HL-60 (cell line): ENCODE results near the gene CCL11.

Experiments
- DNase-seq, 2 experiments: peaks; one replicate each; pipeline ENCODE4 v3.0.0-alpha.2; 2010 to 2020; ENCODE audit warnings: low read depth in 1 of 2, low spot score in 1 of 2
- H3K27ac ChIP-seq: fragments of 250-450 bp; sonication (Bioruptor Pico); replicated peaks from 2 replicates; pipeline ENCODE4 v1.5.1; 2020; ENCODE audit warnings: mild to moderate bottlenecking, moderate library complexity
- H3K27me3 ChIP-seq: fragments of 250-450 bp; sonication (Bioruptor Pico); 2 replicates; pipeline ENCODE4 v1.5.1; 2021; ENCODE audit warnings: mild to moderate bottlenecking, moderate library complexity; ENCODE audit not compliant: insufficient read depth, poor library complexity, severe bottlenecking
- H3K4me3 ChIP-seq: replicated peaks from 2 replicates; pipeline ENCODE4 v1.5.1; 2011; ENCODE audit warnings: mild to moderate bottlenecking, control low read depth, low read length; ENCODE audit not compliant: insufficient read depth
- CTCF ChIP-seq: IDR thresholded peaks from one replicate; pipeline ENCODE4 v1.5.1; 2011; ENCODE audit warnings: low read length, control low read depth, inconsistent platforms; ENCODE audit not compliant: insufficient read depth
- GABPA ChIP-seq: IDR thresholded peaks from 2 replicates; pipeline ENCODE4 v1.6.1; 2012; ENCODE audit warnings: low read depth
- POLR2AphosphoS5 ChIP-seq: IDR thresholded peaks from 2 replicates; pipeline ENCODE4 v1.6.1; 2012; ENCODE audit warnings: low read depth
- SPI1 ChIP-seq: IDR thresholded peaks from 2 replicates; pipeline ENCODE4 v1.6.1; 2012; ENCODE audit warnings: low read depth, mild to moderate bottlenecking, borderline replicate concordance
- TF ChIP-seq, protein P1 (sequence below): IDR thresholded peaks from 2 replicates; pipeline ENCODE4 v1.6.1; 2012; ENCODE audit warnings: low read depth; ENCODE audit not compliant: insufficient replicate concordance

The CCL11 gene

DNA sequence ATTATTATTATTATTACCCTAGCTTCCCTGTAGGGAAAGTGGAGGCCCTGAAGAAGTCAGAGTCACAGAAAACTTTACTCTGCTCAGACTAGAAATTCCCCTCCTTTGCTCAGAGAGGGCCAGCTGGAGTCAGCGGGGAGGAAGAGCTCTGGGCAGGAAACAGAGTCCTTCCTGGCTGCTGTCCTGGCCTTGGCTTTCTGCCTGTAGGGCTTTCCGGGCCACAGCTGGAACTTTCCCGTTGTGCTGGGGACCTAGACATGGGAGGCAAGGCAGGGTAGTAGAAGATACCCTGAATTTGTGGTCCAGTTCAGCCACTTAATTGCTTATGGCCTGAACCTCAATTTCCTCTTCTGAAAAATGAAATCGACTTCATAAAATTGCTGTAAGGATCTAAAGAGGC lies 44.5 kb upstream of the CCL11 start:
- DNase-seq, result peak in 1 of 2 experiments; percentile 49
- peak overlapping the region; percentile 87 for H3K27ac ChIP-seq
- TF ChIP-seq, protein P1, sequence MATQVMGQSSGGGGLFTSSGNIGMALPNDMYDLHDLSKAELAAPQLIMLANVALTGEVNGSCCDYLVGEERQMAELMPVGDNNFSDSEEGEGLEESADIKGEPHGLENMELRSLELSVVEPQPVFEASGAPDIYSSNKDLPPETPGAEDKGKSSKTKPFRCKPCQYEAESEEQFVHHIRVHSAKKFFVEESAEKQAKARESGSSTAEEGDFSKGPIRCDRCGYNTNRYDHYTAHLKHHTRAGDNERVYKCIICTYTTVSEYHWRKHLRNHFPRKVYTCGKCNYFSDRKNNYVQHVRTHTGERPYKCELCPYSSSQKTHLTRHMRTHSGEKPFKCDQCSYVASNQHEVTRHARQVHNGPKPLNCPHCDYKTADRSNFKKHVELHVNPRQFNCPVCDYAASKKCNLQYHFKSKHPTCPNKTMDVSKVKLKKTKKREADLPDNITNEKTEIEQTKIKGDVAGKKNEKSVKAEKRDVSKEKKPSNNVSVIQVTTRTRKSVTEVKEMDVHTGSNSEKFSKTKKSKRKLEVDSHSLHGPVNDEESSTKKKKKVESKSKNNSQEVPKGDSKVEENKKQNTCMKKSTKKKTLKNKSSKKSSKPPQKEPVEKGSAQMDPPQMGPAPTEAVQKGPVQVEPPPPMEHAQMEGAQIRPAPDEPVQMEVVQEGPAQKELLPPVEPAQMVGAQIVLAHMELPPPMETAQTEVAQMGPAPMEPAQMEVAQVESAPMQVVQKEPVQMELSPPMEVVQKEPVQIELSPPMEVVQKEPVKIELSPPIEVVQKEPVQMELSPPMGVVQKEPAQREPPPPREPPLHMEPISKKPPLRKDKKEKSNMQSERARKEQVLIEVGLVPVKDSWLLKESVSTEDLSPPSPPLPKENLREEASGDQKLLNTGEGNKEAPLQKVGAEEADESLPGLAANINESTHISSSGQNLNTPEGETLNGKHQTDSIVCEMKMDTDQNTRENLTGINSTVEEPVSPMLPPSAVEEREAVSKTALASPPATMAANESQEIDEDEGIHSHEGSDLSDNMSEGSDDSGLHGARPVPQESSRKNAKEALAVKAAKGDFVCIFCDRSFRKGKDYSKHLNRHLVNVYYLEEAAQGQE, result no peak
- TF ChIP-seq POLR2AphosphoS5, result peak; percentile 53
- 0 out of 2 replicates have a peak, but pooled peaks have one; percentile 6 for TF ChIP-seq SPI1
- TF ChIP-seq GABPA, result no peak
- no peak for TF ChIP-seq CTCF
- no peaks in the 10 kb centered on the region for H3K27me3 ChIP-seq
- H3K4me3 ChIP-seq, result no peak overlapping the region

- peak; percentile 33 to 89 for DNase-seq
- Histone ChIP-seq H3K27ac (peak overlapping the region; percentile 87), H3K4me3 (no peak overlapping the region), H3K27me3 (no peaks in the 10 kb centered on the region)
- TF ChIP-seq SPI1 (peak; percentile 81), POLR2AphosphoS5 (peak; percentile 81), GABPA (no peak), CTCF (no peak)
- TF ChIP-seq, protein P1, result peak; percentile 11
Observed at GRCh38 chr17:34242587-34243363, 42.8 kb upstream of the CCL11 start.

- H3K27ac ChIP-seq, result peak overlapping the region; percentile 87
- no peak overlapping the region for H3K4me3 ChIP-seq
- H3K27me3 ChIP-seq, result no peaks in the 10 kb centered on the region
- DNase-seq, result no peak
- TF ChIP-seq CTCF (no peak), POLR2AphosphoS5 (no peak), GABPA (no peak), SPI1 (peak; percentile 29; the same call in 1 of the 2 replicates)
- TF ChIP-seq, protein P1, result peak; percentile 75
Observed at GRCh38 chr17:34243364-34244320, 41.9 kb upstream of the CCL11 start.
